HG03439 (cell line): ENCODE measurements around the gene KCNN4.

Experiments used
- ATAC-seq: cut with Tn5 transposase; IDR thresholded peaks from one replicate; pipeline ENCODE4 v1.9.1; 2021; ENCODE audit warnings: mild to moderate bottlenecking, moderate library complexity; ENCODE audit not compliant: unreplicated experiment

Gene KCNN4

GRCh38 chr19:43721469-43722048 lies 59.2 kb downstream of the KCNN4 start:
- ATAC-seq: no peak

- ATAC-seq: no peak
Observed at GRCh38 chr19:43720936-43721335, 59.8 kb downstream of the KCNN4 start.

GRCh38 chr19:43719918-43720317 lies 60.9 kb downstream of the KCNN4 start:
- no peak for ATAC-seq

GRCh38 chr19:43719378-43719868 lies 61.4 kb downstream of the KCNN4 start:
- ATAC-seq: no peak

GRCh38 chr19:43718627-43719377 lies 62.0 kb downstream of the KCNN4 start:
- ATAC-seq: no peak
